Stimulated activated CD4-positive, alpha-beta T cell treated with anti-CD3 and anti-CD28 coated beads, Interleukin-15, amount 100 ng/mL, for 24 hours (primary cell): ENCODE measurements around the gene RNF151.
A peak's percentile ranks its signal among the peaks of the same experiment; 100 is the strongest.
"Not testable (repeated sequence)": the region's sequence is repeated elsewhere in the genome, so short reads cannot be mapped to it uniquely, and the experiment has no call there.

Experiments used
- DNase-seq: peaks from one replicate; pipeline ENCODE4 v3.0.0-alpha.2; 2020

RNF151 gene, protein sequence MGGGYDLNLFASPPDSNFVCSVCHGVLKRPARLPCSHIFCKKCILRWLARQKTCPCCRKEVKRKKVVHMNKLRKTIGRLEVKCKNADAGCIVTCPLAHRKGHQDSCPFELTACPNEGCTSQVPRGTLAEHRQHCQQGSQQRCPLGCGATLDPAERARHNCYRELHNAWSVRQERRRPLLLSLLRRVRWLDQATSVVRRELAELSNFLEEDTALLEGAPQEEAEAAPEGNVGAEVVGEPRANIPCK

DNA sequence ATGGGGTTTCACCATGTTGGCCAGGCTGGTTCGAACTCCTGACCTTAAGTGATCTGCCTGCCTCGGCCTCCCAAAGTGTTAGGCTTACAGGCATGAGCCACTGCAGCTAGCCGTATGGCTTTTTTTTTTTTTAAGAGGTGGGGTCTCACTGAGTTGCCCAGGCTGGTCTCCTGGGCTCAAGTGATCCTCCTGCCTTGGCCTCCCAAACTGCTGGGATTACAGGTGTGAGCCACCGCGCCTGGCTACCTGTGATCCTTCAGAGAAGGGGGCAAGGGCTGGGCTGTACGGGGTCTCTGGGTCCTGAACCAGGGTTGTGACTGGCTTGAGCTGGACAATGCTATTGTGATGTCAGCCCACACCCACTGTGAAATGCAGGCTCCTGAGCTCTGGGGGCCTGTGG is at the start of gene RNF151:
Gene RNF151 (plus strand): TSS at position 397 of the 400 bp plus-strand sequence. CDS start 26 bp downstream, outside the sequence.
- no peak for DNase-seq

DNA sequence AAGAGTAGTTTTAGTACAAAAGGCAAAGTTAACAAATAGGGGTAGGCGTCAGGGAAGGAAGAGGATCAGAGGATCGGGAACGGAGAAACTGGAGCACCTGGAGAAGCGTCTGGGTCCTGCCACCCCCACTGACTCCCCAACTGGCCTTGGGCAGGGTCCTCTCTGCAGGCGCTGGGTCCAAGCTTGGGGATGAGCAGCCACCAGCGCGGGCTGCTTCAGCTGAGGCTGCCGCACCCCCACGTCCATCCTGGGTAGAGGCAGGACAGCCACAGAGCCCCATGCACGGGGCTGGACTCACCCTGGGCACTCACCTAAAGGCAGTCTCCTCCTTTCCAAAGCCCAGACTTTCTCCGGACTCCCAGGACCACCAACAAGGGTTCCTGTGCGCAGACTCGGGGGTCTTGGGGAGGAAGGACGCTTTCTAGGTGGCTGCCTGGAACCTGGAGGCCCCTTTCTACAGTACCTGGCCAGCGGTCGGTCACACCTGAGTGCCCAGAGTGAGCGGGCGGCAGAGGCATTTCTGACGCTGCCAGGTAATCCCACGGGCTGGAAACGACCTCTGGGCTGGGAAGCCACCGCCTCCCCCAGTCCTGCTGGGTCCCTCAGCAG is 49.5 kb upstream of the RNF151 start:
- no peak for DNase-seq

DNA sequence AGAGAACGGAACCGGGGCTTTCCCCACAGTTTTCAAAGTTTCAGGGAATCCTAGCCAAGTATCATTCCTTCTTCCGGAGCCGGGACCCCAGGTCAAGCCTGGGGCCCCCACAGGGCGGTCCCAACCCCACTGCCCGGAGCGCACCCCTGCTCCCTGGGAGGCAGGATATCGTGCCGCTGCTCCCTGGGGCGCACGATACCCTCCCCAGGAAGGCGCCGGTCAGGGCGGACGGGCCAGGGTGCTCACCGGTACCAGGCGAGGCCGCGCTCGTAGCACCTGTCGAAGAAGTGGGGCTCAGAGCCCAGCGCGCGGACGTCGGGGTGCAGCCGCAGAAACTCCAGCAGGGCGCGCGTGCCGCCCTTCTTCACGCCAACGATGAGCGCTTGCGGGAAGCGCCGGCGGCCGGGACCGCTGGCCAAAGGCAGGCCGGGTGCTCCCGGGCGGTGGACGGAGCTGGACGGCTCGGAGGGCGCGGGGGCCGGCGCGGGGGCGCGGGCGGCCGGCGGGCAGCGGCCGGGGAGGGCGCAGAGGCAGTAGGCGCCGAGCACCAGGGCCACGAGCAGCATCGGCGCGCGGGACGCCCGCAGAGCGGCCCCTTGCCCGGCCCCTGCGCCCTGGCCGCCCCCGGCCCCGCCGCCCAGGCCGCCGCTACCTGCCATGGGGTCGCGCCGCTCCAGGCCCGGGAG is 48.8 kb upstream of the RNF151 start:
- DNase-seq: no peak

DNA sequence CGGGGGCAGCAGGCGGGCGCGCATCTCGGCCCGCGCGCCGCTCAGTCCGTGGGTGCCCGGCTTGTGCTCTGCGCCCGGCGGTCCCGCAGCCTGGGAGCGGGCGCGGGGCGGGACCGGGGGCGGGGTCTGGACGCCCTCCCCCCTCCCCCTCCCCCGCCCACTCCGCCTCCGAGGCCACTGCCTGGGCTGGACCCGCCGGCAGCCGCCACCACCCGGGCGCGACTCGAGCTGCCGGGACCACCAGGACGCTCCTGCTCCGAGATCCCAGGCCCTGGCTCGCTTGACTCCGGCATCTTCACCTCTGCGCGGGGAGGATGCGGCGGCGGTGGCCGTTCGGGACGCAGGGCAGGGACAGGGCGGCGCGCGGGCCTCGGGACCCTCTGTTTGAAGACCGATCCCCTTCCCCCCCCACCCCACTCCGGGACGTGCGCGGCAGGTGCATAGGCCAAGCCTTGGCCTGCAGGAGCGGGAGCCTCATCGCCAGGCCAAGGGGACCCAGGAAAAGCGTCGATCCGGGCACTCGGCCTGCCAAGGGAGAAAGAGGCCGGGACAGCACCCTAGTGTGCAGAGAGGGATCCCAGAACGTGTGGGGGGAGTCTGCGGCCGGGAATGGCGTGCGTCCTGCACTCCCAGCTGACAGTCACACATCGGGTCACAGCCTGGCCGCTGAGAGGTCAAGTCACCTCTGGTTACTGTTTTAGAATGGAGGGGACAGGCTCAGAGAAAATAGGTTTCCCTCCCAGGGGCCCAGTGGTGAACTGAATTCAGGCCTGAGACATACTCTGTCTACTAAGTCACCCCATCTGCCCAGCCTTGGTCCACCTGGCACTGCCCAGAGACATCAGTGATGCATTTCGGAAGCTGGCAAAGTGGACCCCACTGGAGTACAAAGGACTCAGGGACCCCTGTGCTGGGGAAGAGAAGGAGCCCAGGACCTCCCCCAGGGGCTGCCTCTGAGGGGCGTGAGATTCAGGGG is 48.0 kb upstream of the RNF151 start, which contains the start of gene HS3ST6:
Gene HS3ST6 (minus strand): TSS at position 65 of the 976 bp plus-strand sequence. CDS start 92 bp downstream, outside the sequence.
- no peak for DNase-seq

DNA sequence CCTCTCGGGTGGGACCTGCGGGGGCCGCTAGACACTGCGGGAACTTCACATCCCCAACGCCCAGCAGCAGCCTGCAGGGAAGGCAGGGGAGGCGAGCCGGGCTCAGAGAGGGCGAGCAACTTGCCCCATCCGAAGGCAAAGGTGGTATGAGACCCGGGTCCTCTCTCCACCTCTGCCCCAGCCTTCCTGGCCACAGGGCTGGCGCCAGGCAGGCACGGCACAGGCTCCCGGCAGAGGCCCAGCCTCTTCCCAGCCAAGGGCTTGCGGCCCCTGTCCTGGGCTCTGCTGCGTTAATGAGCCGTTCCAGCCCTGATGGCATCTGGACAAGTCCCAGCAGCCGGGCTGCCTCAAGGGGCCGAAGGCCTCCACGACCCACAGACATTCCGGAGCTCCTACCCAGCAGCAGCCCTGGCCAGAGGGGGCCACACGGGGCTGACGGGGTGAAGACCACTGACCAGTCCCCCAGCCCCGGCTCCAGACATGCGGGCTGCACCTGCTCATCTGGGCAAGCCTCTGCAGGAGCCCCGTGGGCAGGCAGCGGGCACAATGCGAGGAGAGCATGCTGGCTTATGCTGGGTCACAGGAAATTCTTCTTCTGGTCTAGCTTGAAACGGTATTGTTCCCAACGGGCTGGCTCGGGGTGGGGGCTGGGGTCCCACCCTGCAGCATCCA is 47.2 kb upstream of the RNF151 start:
- DNase-seq: no peak

DNA sequence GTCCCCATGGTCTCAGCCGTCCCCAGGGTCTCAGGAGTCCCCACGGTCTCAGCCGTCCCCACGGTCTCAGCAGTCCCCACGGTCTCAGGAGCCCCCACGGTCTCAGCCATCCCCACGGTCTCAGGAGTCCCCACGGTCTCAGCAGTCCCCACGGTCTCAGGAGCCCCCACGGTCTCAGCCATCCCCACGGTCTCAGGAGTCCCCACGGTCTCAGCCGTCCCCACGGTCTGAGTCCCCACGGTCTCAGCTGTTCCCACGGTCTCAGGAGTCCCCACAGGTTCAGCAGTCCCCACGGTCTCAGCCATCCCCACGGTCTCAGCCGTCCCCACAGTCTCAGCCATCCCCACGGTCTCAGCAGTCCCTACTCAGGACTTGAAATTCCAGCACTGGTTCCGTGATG is 46.5 kb upstream of the RNF151 start:
- not testable (repeated sequence) for DNase-seq

DNA sequence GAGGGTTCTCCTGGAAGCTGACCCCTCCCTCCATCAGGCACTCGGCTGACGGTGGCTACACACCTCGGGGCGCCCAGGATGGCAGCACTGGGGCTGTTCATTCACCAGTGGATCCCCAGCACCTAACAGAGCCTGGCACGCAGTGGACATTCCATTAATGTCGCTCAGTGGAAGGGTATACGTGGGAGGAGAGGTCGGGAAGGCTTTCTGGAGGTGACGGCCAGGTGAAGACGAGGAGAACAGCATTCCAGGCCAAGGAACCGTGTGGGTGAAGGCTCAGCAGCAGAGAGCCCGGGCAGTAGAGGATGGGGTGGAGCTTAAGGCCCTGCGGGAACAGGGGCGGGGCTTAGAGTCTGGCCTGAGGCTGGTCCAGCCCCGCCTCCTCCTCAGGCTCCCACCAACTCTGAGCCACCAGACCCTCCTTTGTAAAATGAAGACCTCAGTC is 45.9 kb upstream of the RNF151 start:
- DNase-seq: peak; percentile 43

DNA sequence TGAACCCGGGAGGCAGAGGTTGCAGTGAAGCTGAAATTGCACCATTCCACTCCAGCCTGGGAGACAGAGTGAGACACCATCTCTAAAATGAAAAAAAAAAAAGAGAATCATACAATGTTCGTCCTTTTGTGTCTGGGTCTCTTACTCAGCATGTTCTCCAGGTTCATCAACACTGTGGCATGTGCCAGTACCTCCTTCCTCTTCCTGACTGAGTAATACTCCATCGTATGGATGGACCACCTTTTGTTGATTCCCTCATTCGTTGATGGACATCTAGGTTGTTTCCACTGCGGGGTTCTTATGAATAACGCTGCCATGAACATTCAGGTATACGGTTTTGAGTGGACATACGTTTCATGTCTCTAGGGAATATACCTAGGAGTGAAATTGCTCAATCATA is 44.3 kb upstream of the RNF151 start:
- no peak for DNase-seq

DNA sequence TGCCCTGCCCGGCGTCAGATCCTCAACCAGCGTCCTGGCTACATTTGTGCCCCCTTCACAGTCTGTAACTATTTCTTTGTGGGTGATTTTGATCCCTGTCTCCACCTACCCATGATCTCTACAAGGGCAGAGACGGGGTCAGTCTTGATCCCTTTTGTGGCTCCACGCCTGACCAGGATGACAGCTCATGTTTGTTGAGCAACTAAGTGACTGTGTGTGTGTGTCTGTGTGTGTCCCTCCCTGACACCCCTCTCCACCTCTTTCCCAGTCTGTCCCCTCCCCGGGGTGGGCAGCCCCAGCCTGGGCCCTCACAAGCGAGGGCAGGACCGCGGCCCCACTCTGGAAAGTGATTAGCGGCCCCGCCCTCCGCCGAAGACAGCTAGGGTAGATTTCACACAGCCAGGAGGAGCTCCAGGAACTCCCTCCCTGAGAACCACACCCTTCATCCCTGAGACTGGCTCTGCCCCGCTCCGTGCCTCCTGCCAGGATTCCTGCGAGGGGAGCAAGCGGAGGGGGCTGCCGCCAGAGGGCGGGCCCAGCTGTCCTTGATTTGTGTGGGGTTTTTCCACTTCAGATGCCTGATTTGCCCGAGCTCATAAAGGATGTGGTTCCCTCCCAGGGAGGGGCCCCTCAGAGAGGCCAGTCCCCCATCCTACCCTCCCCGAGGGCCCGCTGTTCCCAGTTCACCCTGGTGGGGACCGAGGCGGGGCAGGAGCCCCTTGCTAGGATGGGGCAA is 43.2 kb upstream of the RNF151 start:
- no peak for DNase-seq

DNA sequence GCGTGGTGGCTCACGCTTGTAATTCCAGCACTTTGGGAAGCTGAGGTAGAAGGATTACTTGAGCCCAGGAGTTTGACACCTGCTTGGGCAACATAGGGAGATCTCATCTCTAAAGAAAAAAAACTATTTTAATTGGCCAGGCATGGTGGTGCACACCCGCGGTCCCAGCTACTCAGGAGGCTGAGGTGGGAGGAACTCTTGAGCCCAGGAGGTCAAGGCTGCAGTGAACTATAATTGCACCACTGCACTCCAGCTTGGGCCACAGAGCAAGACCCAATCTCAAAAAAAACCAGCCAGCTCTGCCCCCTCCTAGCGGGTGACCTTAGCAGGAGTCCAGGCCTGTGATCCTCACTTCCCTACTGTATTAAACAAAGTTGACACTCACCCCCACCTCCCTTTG is 42.6 kb upstream of the RNF151 start:
- no peak for DNase-seq

DNA sequence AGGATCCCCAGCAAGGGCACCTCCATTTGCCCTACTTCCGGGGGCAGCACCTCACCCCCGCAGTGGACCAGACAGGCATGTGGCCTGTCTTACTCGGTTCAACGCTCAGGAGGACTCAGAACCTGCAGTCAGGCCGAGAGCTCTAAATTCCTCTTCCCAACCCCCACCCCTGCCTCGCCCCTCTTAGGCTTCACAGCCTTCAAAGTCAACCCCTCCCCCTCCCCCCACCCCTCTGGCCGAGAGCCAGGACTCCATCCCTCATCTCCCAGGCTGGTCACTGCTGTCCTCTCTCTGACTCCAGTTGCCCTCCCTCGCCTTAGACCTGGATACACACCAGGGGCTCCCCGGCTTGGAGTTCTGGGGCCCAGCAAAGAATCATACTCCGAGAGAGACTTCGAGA is 40.4 kb upstream of the RNF151 start:
- DNase-seq: no peak

DNA sequence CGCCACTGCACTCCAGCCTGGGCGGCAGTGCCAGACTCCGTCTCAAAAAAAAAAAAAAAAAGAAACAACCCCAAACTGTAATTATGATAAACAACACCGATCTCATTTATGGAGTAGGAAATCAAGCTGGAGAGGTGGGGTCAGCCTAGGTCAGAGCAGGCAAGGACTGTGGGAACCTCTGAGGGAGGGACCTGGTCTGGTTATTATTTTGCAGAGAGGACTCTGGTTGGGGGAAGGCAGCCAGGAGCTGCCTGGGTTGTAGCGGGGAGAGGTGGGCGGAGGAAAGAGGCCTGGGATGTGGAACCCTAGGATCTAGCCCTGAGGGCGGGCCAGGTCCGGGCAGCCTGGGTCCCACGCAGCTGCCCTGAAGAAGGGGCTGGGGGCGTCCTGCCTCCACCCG is 37.6 kb upstream of the RNF151 start:
- DNase-seq: peak; percentile 42

DNA sequence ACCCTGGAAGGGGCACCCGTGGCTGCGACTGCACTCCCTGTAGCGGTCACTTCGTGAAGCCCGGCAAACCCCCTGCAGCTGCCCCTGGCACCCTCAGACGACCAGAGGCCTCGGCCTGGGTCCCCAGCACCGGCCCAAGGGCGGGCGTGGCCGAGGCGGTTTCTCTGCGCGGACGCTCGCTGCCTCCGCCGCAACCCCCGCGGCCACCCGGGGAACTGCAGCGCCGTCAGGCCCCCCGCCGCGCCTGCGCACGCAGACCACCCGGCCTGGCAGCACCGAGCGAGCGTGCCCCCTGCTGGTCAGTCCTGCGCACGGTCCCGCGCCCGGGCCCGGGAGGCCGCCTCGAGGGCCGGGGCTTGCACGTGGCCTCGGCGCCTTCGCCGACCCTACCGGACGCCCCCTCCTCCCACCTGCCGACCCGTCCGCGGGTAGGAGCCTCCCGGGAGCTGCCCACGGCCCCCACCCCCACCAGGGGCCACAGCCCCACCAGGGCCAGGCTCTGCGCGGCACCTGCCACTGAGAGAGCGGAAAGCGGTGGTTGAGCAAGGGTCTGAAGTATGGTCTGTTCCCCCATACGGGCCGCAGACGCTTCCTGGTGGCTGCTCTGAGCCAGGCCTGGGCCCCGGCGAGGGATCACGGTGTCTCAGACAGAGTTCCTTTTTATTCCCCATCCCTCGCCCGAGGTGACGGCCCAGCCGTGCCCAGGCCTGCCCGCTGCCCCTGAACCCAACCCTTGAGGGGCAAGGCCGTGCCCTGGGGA is 36.9 kb upstream of the RNF151 start:
- peak; percentile 93 for DNase-seq

DNA sequence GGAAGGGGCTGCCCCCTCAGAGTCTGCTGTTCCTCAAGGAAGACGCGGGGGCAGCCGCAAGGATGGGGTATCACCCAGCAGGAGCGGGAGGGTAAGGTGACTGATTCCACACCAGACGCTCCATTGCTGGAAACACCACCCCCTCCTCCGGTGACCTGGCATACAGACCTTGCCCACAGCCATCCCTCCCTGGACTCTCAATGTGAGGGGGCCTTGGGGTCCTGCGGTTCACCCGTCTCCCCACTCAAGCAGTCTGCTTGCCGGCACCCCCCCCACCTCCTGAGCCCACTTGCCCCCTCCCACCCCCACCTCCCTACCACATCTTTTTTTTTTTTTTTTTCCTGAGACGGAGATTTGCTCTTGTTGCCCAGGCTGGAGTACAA is 36.3 kb upstream of the RNF151 start:
- DNase-seq: no peak

DNA sequence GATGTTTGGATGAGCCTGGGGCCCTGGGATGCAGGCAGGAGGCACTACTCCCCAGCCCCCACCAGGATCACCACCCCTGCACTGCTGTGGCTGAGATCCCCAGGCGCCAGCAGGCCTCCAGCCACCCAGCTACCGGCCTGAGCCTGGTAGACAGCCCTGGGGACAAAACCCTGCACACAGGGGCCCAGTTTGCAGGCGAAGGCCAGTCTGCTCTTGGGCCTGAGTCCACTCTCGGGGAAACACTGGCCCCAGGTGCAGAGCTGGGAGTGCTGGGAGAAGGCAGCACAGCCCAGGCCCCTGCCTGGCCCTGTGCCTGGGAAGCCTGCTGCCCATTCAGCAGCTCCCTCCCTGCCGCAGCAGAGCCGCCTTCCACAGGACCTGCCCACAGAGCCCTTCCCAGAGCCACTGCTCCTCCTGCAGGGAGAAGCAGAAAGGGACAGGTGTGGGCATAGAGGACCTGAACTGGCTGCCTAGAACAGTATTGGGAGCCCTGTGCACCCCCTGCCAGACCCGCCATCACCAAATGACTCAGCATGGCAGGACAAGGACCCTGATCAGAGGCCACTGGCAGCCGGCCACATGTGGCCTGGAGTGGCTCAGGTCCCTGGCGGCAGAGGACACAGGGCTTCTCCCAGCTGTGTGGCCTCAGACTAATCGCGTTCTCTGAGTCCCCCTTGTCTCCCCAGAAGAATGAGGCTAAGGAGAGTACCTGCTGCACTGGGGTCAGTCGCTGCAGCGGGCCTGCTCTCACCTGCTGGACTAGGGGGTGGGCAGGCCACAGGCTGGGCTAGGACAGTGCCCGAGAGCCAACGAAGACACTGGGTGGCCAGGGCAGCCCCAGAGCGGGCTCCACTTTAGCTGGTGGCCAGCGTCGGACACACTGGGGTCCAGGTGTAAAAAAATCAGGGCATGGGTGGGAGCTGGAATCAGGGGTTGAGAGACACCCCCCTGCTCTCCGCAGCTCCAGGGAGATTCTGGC is 34.3 kb upstream of the RNF151 start:
- no peak for DNase-seq

DNA sequence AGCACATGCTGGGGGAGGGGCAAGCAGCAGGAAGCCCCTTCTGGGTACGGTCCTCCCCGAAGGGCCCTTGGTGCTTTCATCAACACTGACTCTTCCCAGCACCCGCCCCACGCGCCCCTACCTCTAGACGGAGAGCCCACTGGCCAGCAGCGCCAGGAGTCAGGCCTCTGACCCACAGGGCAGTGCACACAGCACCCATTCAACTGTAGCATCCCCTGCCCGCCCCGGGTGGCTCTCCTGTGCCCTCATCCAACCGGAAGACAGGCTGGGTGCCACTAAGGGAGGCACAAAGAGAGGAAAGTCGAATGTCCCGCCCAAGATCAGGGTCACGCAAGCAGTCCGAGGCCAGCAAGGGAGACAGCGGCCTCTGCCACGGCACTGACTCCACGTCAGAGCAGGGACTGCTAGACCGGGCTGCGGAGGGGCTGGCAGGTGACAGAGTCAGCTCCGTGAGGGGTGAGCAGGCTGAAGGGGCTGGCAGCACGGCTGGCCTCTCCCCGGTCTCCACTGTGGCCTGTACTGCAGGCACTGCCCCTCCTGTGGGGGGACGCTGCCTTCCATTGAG is 33.5 kb upstream of the RNF151 start:
- no peak for DNase-seq

DNA sequence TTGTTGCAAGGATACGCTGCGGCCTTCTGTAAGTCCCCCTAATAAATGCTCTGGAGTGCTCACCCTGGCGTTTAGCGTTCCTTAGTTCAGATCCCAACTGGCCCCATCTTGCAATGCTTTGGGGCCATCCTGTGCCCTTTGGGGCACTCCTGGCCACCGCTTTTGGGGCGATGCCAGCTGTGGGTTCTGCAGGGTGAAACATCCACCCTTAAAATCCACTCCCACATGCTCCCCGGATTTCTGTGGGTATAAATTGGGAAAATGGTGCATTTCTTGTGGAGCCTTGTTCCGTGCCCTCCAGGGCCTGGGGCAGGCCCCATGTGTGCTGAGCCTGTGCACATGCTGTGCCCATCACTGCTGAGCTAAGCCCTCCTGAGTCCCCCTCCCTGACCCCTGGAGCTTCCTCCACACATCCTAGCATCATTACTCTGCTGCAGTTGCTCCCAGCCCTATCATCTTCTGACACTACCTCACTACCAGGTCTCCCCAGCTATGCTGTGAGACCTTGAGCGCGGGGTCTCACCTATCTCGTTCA is 29.6 kb upstream of the RNF151 start:
- no peak for DNase-seq

DNA sequence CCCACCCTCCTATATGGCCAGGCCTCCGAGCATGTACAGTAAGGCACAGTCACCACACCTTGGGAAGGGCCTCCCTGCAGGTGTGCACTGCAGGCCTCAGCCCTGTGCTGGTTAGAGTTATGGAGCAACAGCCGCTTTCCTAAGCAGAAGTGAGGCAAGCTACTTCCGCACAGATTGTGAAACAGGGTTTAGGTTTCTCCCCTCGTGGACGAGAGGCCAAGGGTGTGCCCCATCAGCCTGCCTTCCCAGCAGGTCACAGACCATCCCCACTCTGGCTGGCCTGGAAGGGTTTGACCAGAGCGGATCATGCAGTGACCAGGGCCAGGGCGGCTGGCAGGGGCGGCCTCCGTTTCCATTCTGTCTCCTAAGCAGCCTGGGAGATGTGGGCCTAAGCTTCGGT is 28.3 kb upstream of the RNF151 start:
- DNase-seq: no peak

DNA sequence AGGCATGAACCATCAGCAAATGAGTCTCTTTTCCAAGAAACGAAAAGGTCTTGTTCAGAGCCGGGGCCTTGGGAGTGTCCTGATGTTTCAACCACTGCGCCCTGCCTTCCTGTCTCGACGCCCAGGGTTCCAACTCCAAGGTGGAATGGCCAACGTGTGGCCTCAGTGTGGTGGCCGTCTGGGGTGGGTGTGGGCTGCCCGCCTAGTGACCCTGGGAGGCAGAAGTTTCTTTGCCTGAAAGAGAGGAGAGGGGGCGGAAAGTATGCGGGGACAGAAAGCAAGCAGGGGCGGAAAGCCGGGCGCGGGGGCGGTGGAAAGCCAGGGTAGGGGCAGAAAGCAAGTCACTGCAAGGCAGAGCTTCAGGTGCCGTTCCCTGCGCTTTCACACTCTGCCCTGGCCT is 27.7 kb upstream of the RNF151 start:
- DNase-seq: no peak
